Activated T-cell treated with anti-CD3 and anti-CD28 coated beads, Interleukin-2, amount 50 U/mL, for 4 hours (primary cell): ENCODE data around the gene INSRR. TPM values are rescaled to one million over a fixed set of nuclear protein-coding genes. Genes with fewer than 3 reads are reported as not detected.

Experiments
- ATAC-seq, 2 donors: fragments of 200-7000 bp; cut with Tn5 transposase; one replicate each; pipeline ENCODE4 v1.10.0; 2021
- DNase-seq: peaks from one replicate; pipeline ENCODE4 v3.0.0-alpha.2; 2020
- H3K27me3 Mint-ChIP-seq: one replicate; pipeline ENCODE4 v1.8.0; 2021; ENCODE audit warnings: low read depth, mixed read lengths
- H3K36me3 Mint-ChIP-seq: one replicate; pipeline ENCODE4 v1.8.0; 2022; ENCODE audit warnings: mixed read lengths; ENCODE audit not compliant: insufficient read depth
- H3K4me1 Mint-ChIP-seq: one replicate; pipeline ENCODE4 v1.8.0; 2021; ENCODE audit warnings: low read depth, mixed read lengths
- H3K4me3 Mint-ChIP-seq: one replicate; pipeline ENCODE4 v1.8.0; 2021; ENCODE audit warnings: mild to moderate bottlenecking, moderate library complexity, mixed read lengths
- H3K9me3 Mint-ChIP-seq: one replicate; pipeline ENCODE4 v1.8.0; 2021; ENCODE audit warnings: mixed read lengths
- total RNA-seq, 3 donors: library from RNA; stranded (reverse); gene quantifications; one replicate each; pipeline ENCODE4 v1.2.1, GENCODE V29; 2021

The INSRR gene
- total RNA-seq, 3 donors from 2014 or later = 0.11 TPM; not detected in 2

GRCh38 chr1:156858555-156858956 lies 361 bp downstream of the INSRR start:
- Mint-ChIP-seq H3K4me3 (no peak overlapping the region), H3K9me3 (no peaks in the 10 kb centered on the region), H3K27me3 (peaks cover 54% of the 10 kb centered on the region), H3K36me3 (no peaks in the 10 kb centered on the region), H3K4me1 (peaks cover 24% of the 10 kb centered on the region)
- ATAC-seq = no peak
- DNase-seq = no peak

DNA sequence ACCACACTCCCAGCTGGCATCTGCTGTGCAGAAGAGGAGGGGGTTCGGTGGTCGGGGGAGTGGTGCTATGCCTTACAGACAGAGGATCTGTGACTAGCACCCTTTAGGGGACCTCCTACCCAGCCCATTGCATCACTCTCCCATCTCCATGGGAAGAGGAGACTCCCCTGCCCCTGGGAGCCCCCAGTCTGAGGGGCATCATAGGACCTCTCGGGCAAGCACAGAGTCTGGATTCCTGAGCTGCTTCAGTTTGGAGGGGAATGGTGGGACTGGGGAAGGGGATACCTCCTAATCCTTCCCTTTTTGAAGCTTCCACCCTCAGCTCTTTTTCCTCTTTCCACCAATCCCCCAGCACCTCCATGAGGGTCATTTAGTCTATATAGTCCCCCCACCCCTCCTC lies 1.4 kb downstream of the INSRR start:
- Mint-ChIP-seq H3K4me3 (no peak overlapping the region), H3K4me1 (peaks cover 18% of the 10 kb centered on the region), H3K36me3 (no peaks in the 10 kb centered on the region), H3K27me3 (peaks cover 44% of the 10 kb centered on the region), H3K9me3 (no peaks in the 10 kb centered on the region)
- ATAC-seq (no peak), DNase-seq (no peak)

- Mint-ChIP-seq H3K4me3 (no peak overlapping the region), H3K9me3 (no peaks in the 10 kb centered on the region), H3K36me3 (no peaks in the 10 kb centered on the region), H3K27me3 (peaks cover 32% of the 10 kb centered on the region), H3K4me1 (peaks cover 15% of the 10 kb centered on the region)
- ATAC-seq (no peak), DNase-seq (no peak)
These were observed 2.6 kb downstream of the INSRR start for GRCh38 chr1:156856282-156856785.

DNA sequence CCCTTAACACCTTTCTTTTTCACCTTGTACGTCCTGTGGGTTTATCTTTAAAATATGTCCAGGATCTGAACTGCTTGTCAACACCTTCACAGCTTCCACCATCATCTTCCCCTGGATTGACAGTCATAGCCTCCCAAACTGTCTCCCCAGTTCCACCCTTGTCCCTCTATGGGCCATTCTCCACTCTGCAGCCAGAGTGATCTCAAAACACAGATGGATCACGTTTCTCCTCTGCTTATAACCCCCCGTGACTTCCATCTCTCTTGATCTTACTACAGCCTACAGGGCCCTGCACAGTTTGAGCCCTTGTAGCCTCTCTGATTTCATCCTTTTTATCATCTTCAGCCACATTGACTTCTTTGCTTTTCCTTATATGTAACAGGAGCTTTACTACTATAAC lies 4.3 kb downstream of the INSRR start:
- Mint-ChIP-seq H3K4me1 (peaks cover 8% of the 10 kb centered on the region), H3K27me3 (peaks cover 22% of the 10 kb centered on the region), H3K4me3 (no peak overlapping the region), H3K9me3 (no peaks in the 10 kb centered on the region), H3K36me3 (no peaks in the 10 kb centered on the region)
- ATAC-seq = no peak
- no peak for DNase-seq

DNA sequence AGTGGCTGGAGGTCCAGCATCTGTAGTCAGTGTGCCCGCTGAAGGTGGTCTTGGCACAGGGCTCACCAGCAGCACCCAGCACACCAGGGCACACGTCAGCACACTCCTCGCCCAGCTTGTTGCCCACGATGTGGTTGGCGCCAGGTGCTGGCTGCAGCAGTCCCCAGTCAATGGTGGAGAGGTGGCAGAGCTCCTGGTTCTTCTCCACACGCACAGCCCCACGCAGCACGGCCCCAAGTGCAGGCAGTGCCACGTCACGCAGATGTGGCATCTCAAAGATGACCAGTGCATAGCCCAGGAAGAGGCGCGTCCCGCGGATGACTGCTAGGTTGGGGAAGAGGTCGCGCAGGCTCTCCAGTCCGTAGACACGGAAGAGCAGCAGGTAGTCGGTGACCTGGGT lies 5.2 kb downstream of the INSRR start:
- peaks cover 17% of the 10 kb centered on the region for H3K27me3 Mint-ChIP-seq
- ATAC-seq (no peak), DNase-seq (no peak)
- no peak overlapping the region for H3K4me3 Mint-ChIP-seq
- H3K36me3 Mint-ChIP-seq = no peaks in the 10 kb centered on the region
- no peaks in the 10 kb centered on the region for H3K9me3 Mint-ChIP-seq
- peaks cover 10% of the 10 kb centered on the region for H3K4me1 Mint-ChIP-seq

- Mint-ChIP-seq H3K4me1 (peaks cover 14% of the 10 kb centered on the region), H3K4me3 (no peak overlapping the region), H3K36me3 (no peaks in the 10 kb centered on the region), H3K27me3 (peaks cover 12% of the 10 kb centered on the region), H3K9me3 (no peaks in the 10 kb centered on the region)
- ATAC-seq = no peak
- DNase-seq = no peak
These were observed 6.5 kb downstream of the INSRR start for GRCh38 chr1:156852418-156852874.

- Mint-ChIP-seq H3K27me3 (peaks cover 15% of the 10 kb centered on the region), H3K36me3 (no peaks in the 10 kb centered on the region)
These were observed 7.0 kb downstream of the INSRR start for GRCh38 chr1:156851779-156852417.

GRCh38 chr1:156849151-156849496 lies 9.8 kb downstream of the INSRR start:
- Mint-ChIP-seq H3K27me3 (peaks cover 32% of the 10 kb centered on the region), H3K36me3 (no peaks in the 10 kb centered on the region), H3K9me3 (no peaks in the 10 kb centered on the region), H3K4me3 (no peak overlapping the region), H3K4me1 (peaks cover 23% of the 10 kb centered on the region)
- no peak for ATAC-seq
- no peak for DNase-seq

More at GRCh38 chr1:156851779-156852417, 7.0 kb downstream of the INSRR start:
- DNase-seq (no peak), ATAC-seq (no peak)
- Mint-ChIP-seq H3K9me3 (no peaks in the 10 kb centered on the region), H3K4me1 (peaks cover 14% of the 10 kb centered on the region), H3K4me3 (no peak overlapping the region)

DNA sequence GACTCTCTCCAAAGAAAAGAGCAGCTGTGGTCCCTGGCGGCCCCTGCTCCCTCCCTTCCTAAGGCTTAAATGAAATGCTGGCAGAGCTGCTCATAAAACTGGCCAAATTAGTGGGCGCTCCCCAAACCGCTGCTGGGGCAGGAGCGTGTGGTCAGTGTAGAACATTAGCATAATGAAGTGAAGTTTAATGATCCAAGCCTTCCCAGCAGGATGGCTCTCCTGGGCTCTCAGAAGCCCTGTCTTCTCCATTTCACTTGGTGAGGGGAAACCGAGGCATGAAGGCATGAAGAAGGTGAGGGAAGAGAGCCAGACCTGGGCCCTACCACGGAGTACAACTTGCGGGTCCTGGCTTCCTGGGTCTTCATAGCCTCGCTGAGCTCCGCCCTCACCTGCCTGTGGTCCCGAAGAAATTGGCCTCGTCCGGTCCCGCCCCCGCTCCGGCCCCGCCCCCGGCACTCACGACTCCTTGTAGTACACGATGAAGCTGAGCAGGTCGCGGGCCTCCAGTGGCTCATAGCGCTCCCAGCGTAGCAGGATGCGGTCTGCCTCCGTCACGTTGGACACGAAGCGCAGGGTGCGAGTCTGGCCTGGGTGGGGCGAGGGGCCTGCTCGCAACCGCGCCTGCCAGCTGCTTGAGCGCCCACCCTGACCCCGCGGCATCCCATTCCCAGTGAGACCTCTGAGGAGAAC lies 10.3 kb downstream of the INSRR start:
- peak; percentile 61 for DNase-seq
- Mint-ChIP-seq H3K4me3 (no peak overlapping the region), H3K9me3 (no peaks in the 10 kb centered on the region), H3K4me1 (peaks cover 25% of the 10 kb centered on the region), H3K27me3 (peaks cover 37% of the 10 kb centered on the region), H3K36me3 (no peaks in the 10 kb centered on the region)
- peak; percentile 66 to 72 for ATAC-seq

DNA sequence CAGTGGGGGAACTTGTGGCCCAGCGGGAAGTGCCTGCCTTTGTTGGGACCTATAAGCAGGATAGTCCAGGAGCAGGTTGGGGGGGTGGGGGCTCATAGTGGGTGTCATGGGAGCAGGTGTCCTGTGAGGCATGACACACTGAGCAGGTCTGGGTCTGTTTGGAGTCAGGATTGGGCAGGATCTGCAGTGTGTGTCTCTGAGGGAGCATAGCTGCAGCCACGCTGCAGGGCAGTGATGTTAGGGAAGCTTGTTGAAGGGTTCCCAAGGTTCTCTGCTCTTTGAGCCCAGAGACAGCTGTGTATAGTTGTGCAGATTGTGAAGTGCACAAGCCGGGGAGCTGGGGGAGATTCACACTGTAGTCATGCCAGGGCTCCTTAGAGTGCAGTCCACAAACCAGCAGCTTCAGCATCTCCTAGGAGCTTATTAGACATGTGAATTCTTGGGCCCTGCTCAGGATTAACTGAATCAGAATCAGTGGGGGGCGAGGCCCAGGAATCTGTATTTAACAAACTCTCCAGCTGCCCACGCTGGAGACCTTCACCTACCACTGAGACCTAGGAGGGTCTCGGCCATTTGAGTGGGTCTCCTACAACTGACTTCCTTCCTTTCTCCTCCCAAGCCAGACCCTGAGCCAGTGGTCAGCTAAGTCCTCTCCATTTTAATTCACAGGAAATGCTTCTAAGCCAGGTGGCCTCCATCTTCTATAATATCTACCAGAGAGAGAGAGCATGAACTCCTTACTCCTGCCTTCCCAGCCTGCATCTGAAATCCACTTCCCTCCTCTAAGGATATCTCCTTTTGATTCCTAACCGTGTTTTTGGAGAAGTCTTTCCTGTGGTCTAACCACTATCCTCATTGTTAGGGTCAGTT lies 11.1 kb downstream of the INSRR start:
- Mint-ChIP-seq H3K27me3 (peaks cover 43% of the 10 kb centered on the region), H3K9me3 (no peaks in the 10 kb centered on the region), H3K36me3 (no peaks in the 10 kb centered on the region), H3K4me3 (no peak overlapping the region), H3K4me1 (peaks cover 25% of the 10 kb centered on the region)
- ATAC-seq (no peak), DNase-seq (no peak)

DNA sequence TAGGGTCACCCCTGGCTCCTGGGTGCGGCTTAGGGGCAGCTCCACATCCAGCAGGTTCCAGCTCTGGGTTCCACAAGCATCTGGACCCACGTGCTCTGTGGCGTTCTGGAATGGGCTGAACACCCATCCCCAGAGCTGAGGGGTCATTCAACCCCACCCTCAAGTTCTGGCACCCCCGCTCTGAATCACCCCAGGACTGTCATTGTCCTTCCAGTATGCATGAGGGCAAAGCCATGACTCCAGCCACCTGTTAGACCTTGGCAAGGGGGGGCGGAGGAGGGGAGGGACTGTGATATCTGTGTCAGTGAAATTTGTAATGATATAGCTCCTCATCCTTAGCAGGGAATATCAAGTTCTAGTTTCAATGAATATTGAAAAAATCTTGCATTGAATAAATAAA lies 12.3 kb downstream of the INSRR start:
- no peak overlapping the region for H3K4me3 Mint-ChIP-seq
- peaks cover 54% of the 10 kb centered on the region for H3K27me3 Mint-ChIP-seq
- H3K4me1 Mint-ChIP-seq = peaks cover 25% of the 10 kb centered on the region
- no peaks in the 10 kb centered on the region for H3K9me3 Mint-ChIP-seq
- no peaks in the 10 kb centered on the region for H3K36me3 Mint-ChIP-seq
- ATAC-seq (no peak), DNase-seq (no peak)

GRCh38 chr1:156845953-156846545 lies 12.9 kb downstream of the INSRR start:
- DNase-seq (no peak), ATAC-seq (no peak)
- no peak overlapping the region for H3K4me3 Mint-ChIP-seq
- no peaks in the 10 kb centered on the region for H3K36me3 Mint-ChIP-seq
- no peaks in the 10 kb centered on the region for H3K9me3 Mint-ChIP-seq
- peaks cover 59% of the 10 kb centered on the region for H3K27me3 Mint-ChIP-seq
- peaks cover 25% of the 10 kb centered on the region for H3K4me1 Mint-ChIP-seq

DNA sequence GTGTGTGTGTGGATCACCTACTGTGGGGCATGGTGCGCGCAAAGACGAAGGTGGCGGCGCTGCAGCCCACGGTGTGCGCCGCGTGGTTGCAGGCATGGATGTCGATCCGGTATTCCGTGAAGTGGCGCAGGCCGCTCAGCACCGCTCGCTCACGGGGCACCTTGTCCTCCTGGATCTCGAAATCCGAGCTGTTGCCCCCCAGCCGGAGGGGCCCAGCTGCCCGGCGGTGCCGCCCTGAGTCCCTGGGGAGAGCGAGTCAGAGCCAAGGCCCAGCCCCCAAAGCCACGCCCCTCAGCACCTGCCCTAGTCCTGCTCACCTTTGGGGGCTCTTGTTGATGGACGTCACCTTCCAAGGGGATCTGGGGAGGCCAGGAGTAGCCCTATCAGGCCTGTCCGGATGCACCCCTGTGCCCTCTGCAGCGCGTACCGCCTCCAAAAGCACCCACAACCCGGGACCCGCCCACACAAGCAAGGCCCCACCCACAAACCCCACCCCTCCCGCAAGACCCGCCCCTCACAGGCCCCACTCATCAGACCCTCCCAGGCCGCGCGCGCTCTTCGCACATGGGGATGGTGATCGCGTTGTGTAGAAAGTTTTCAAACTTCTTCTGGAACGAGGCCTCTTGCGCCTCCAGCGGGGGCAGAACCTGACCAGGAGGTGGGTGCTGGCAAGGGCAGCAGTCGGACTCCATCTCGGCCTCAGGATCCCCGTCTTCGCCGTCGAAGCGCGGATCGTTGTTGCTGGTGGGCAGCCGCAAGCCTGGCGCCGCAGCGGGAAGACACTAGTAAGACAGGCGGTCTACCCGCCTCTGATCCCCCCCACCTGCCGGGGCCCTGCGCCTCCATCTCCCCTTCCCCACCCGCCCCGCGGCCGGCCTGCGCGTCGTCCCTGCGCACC lies 13.6 kb downstream of the INSRR start:
- ATAC-seq (peak; percentile 43 to 71), DNase-seq (peak; percentile 47)
- Mint-ChIP-seq H3K4me1 (peaks cover 25% of the 10 kb centered on the region), H3K36me3 (no peaks in the 10 kb centered on the region), H3K4me3 (peak overlapping the region; percentile 43), H3K27me3 (peaks cover 66% of the 10 kb centered on the region), H3K9me3 (no peaks in the 10 kb centered on the region)
